ENCODE measurements around the gene HSPA4L.

HSPA4L gene

DNA sequence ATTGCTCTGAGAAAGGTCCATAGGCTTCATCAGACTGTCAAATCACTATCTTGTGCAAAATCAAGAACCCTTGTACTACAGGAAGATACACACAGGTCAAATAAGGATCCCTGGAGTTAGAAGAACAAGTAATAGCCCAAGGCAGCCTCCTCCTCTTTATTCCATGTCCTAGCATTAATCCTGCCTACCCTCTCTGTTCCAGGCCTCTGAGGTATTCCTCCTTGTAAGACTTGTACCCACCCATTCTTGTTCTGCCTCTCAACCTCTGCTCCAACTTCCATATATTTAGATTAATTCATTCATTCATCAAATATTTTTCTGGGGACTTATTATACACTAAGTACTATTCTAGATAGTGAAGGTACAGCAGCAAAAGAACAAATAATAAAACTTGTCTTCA lies 88.2 kb downstream of the HSPA4L start:
- Histone ChIP-seq H3K36me3 (ENCODE audit: control insufficient read depth, insufficient read depth, low read length) (0 out of 2 replicates have a peak, but pooled peaks cover 4% of the 10 kb centered on the region), H3K4me3 (ENCODE audit: low read depth, low read length) (no peak overlapping the region)

DNA sequence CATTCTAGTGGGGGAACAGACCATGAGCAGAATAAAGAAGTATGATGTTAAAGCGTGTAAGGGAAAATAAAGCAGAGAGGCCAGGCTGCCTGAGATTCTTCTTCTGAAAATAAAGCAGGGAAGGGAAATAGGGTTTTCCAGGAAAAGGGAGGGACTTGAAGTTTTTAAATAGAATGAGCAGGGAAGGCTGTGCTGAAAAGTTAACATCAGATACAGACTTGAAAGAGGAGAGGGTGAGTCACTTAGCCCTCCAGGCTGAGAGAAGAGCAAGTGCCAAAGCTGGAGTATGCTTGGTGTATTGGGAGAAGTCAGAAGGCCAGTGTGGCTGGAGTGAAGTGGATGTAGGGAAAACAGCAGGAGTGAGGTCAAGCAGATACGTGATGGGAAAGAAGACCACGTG lies 88.6 kb downstream of the HSPA4L start:
- Histone ChIP-seq H3K27me3 (ENCODE audit: control insufficient read depth, insufficient read depth, low read length) (no peaks in the 10 kb centered on the region), H3K27ac (ENCODE audit: low read depth, low read length) (no peak overlapping the region), H3K9me3 (ENCODE audit: control insufficient read depth, insufficient read depth, low read length) (no peaks in the 10 kb centered on the region), H3K4me3 (ENCODE audit: low read depth, low read length) (no peak overlapping the region), H3K4me1 (ENCODE audit: control insufficient read depth, insufficient read depth, low read length) (no peaks in the 10 kb centered on the region), H3K9ac (ENCODE audit: low read depth, low read length) (no peak overlapping the region), H3K36me3 (ENCODE audit: control insufficient read depth, insufficient read depth, low read length) (0 out of 2 replicates have a peak, but pooled peaks cover 8% of the 10 kb centered on the region)

More for the DNA sequence above, 88.2 kb downstream of the HSPA4L start:
- H3K9me3 ChIP-seq (ENCODE audit: control insufficient read depth, insufficient read depth, low read length), result no peaks in the 10 kb centered on the region
- H3K27me3 ChIP-seq (ENCODE audit: control insufficient read depth, insufficient read depth, low read length), result no peaks in the 10 kb centered on the region
- H3K4me1 ChIP-seq (ENCODE audit: control insufficient read depth, insufficient read depth, low read length), result no peaks in the 10 kb centered on the region
- no peak overlapping the region for H3K27ac ChIP-seq (ENCODE audit: low read depth, low read length)
- no peak overlapping the region for H3K9ac ChIP-seq (ENCODE audit: low read depth, low read length)

DNA sequence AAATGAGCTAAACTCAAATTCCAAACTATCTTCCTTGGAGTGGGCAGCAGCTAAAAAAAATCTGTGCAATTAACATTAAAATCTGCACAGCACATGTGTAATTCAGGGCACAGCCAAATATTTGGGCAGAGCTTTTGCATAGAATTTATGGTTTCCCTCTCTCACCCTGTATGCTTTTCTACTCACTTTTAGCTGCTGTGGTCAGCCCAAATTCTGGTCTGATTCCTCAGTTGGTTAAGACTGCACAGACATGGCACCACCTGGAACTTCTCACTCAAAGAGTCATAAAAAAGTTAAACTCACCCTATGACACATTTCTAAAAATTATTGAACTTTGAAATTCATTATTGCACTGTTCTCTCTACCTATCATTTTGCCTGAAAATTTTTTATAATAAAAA lies 93.7 kb downstream of the HSPA4L start:
- Histone ChIP-seq H3K9me3 (ENCODE audit: control insufficient read depth, insufficient read depth, low read length) (no peaks in the 10 kb centered on the region), H3K36me3 (ENCODE audit: control insufficient read depth, insufficient read depth, low read length) (0 out of 2 replicates have a peak, but pooled peaks cover 10% of the 10 kb centered on the region), H3K27me3 (ENCODE audit: control insufficient read depth, insufficient read depth, low read length) (no peaks in the 10 kb centered on the region), H3K9ac (ENCODE audit: low read depth, low read length) (no peak overlapping the region), H3K27ac (ENCODE audit: low read depth, low read length) (no peak overlapping the region), H3K4me3 (ENCODE audit: low read depth, low read length) (no peak overlapping the region), H3K4me1 (ENCODE audit: control insufficient read depth, insufficient read depth, low read length) (no peaks in the 10 kb centered on the region)

DNA sequence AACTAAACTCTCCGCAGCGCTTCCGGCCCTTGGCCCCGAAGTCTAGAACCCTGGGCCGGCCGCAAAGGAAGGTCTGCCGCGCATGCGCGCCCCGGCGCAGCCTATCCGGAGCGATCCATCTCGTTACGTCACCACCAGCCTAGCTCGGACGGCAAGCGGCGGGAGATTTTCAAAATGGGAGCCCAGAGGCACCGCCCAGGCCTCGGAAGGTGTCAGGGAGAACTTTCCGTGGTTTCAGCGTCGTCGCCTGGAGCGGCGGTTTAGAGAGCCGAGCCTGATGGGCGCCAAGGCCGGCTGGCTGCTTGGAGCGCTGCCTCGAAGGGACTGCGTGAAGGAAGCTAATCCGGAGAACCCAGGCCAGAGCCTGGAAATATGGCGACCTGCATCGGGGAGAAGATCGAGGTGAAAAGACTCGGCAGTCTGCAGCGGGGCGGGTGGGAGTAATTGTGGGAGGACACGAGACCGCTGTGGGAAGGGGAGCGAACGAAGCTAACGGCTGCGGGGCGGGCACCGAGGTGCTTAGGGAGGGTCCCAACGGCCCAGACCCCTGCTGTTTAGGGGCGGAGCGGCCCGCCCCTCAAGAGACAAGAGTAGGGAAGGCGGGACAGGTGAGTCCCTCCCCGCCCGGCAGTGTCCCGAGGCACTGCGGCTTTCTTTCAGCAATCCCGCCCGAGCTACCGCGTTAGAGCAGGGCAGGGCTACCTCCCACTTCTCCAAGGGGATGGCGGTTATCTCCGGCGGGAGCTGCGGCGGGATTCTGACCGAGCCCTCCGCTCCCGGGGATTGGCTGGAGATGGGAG lies 98.8 kb downstream of the HSPA4L start, which contains the start of gene PLK4:
Gene PLK4 (plus strand): TSS at position 131 of the 800 bp plus-strand sequence. CDS start 242 bp downstream, at position 373.
- H3K9me3 ChIP-seq (ENCODE audit: control insufficient read depth, insufficient read depth, low read length), result no peaks in the 10 kb centered on the region
- peaks cover 38% of the 10 kb centered on the region for H3K36me3 ChIP-seq (ENCODE audit: control insufficient read depth, insufficient read depth, low read length)
- no peaks in the 10 kb centered on the region for H3K27me3 ChIP-seq (ENCODE audit: control insufficient read depth, insufficient read depth, low read length)
- H3K4me3 ChIP-seq (ENCODE audit: low read depth, low read length), result peak within 1 kb of the TSS; percentile 97
- peak within 1 kb of the TSS; percentile 100 for H3K9ac ChIP-seq (ENCODE audit: low read depth, low read length)
- H3K27ac ChIP-seq (ENCODE audit: low read depth, low read length), result peak within 1 kb of the TSS; percentile 100
- peaks cover 4% of the 10 kb centered on the region; the same call in 1 of the 2 replicates for H3K4me1 ChIP-seq (ENCODE audit: control insufficient read depth, insufficient read depth, low read length)

DNA sequence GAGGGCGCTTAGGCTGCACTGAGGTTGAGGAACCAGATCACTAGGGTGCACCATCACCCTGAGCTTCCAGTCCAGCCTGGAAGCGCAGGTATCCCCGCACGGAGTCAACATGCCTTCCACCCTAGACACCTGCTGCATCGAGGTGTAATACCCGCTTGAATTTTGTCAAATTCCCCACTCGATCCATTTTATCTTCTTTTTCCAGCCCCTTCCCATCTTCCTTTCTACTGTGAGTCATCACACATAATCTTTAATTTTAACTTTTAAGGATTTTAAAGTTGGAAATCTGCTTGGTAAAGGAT lies 99.4 kb downstream of the HSPA4L start:
- H3K27ac ChIP-seq (ENCODE audit: low read depth, low read length), result peak overlapping the region; percentile 100
- peaks cover 4% of the 10 kb centered on the region; the same call in 1 of the 2 replicates for H3K4me1 ChIP-seq (ENCODE audit: control insufficient read depth, insufficient read depth, low read length)
- H3K27me3 ChIP-seq (ENCODE audit: control insufficient read depth, insufficient read depth, low read length), result no peaks in the 10 kb centered on the region
- no peaks in the 10 kb centered on the region for H3K9me3 ChIP-seq (ENCODE audit: control insufficient read depth, insufficient read depth, low read length)
- H3K36me3 ChIP-seq (ENCODE audit: control insufficient read depth, insufficient read depth, low read length), result peaks cover 44% of the 10 kb centered on the region
- peak overlapping the region; percentile 97 for H3K4me3 ChIP-seq (ENCODE audit: low read depth, low read length)
- peak overlapping the region; percentile 100 for H3K9ac ChIP-seq (ENCODE audit: low read depth, low read length)

DNA sequence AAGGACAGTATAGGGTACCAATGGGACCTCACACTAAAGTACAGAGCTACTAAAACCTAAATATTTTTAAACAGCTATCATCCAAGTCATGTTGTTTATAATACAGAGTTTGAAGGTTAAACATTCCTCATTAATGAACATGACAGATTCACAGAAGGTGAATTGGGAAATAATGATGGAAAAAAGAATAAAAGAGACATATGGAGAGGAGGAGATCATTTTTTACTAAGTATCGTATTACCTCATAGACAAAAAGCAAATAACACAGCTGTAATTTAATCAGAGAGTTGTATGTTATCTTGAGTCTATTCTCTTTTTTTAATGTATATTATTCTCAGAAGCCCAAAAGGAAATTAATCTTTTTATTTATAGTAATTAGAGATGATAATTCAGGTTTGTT lies 106.4 kb downstream of the HSPA4L start:
- H3K36me3 ChIP-seq (ENCODE audit: control insufficient read depth, insufficient read depth, low read length), result peaks cover 96% of the 10 kb centered on the region
- no peak overlapping the region for H3K27ac ChIP-seq (ENCODE audit: low read depth, low read length)
- no peaks in the 10 kb centered on the region for H3K4me1 ChIP-seq (ENCODE audit: control insufficient read depth, insufficient read depth, low read length)
- H3K9me3 ChIP-seq (ENCODE audit: control insufficient read depth, insufficient read depth, low read length), result no peaks in the 10 kb centered on the region
- no peak overlapping the region for H3K9ac ChIP-seq (ENCODE audit: low read depth, low read length)
- H3K4me3 ChIP-seq (ENCODE audit: low read depth, low read length), result no peak overlapping the region
- H3K27me3 ChIP-seq (ENCODE audit: control insufficient read depth, insufficient read depth, low read length), result no peaks in the 10 kb centered on the region

DNA sequence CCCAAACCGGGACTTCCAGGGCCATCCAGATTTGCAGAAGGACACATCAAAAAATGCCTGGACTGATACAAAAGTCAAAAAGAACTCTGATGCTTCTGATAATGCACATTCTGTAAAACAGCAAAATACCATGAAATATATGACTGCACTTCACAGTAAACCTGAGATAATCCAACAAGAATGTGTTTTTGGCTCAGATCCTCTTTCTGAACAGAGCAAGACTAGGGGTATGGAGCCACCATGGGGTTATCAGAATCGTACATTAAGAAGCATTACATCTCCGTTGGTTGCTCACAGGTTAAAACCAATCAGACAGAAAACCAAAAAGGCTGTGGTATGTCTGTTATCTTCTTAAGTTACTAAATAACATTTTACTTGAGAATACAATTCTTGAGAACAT lies 107.8 kb downstream of the HSPA4L start:
- H3K27ac ChIP-seq (ENCODE audit: low read depth, low read length), result no peak overlapping the region
- H3K4me3 ChIP-seq (ENCODE audit: low read depth, low read length), result no peak overlapping the region
- peaks cover 97% of the 10 kb centered on the region for H3K36me3 ChIP-seq (ENCODE audit: control insufficient read depth, insufficient read depth, low read length)
- H3K27me3 ChIP-seq (ENCODE audit: control insufficient read depth, insufficient read depth, low read length), result no peaks in the 10 kb centered on the region
- H3K4me1 ChIP-seq (ENCODE audit: control insufficient read depth, insufficient read depth, low read length), result no peaks in the 10 kb centered on the region
- no peaks in the 10 kb centered on the region for H3K9me3 ChIP-seq (ENCODE audit: control insufficient read depth, insufficient read depth, low read length)
- H3K9ac ChIP-seq (ENCODE audit: low read depth, low read length), result no peak overlapping the region

All from HUES48 (cell line).